HG03064 (cell line): ENCODE results near the gene DYNC2H1.

ENCODE experiments used
- ATAC-seq: cut with Tn5 transposase; IDR thresholded peaks from one replicate; pipeline ENCODE4 v1.9.1; 2021; ENCODE audit warnings: low read depth; ENCODE audit not compliant: unreplicated experiment

Gene DYNC2H1

DNA sequence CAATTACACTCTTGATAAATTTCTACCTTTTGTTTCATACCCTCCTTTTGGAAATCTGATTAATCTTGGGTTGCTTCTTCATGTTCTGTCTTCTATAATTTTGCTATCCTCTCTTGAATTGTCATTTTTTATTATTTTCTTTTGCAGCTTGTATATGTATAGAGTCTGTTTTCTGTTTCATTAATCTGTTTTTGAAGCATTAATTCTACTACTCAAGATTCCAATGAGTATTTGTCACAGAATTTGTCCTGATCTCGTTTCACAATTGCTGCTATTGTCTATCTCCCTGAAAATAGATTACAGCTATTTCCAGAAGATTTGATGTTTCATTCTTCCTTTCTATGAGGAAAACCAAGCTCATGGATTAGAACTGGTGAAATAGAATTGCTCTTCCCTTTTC, 406.1 kb downstream of the DYNC2H1 start:
- no peak for ATAC-seq

GRCh38 chr11:103520792-103521191, 411.6 kb downstream of the DYNC2H1 start:
- no peak for ATAC-seq

- no peak for ATAC-seq
Measured at GRCh38 chr11:103525069-103525468, 415.8 kb downstream of the DYNC2H1 start.

DNA sequence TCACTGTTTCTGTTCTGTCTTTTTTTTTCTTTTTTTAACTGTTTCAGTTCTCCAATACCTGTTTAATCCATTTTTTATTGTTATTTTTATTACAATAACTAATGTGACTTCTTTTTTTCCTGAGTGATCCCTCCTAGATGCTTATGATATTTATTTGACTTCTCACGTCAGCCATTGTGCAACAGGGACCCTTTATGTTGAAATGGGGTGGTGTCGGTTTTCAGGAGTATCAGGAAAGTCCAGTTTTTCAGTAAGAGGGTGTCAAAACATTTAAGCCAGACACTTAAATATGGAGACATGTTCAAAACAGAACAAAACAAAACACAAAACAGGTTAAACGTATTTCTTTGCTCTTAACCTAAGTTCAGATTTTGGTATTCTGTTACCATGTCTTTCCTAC, 418.8 kb downstream of the DYNC2H1 start:
- no peak for ATAC-seq

- ATAC-seq = no peak
Measured at GRCh38 chr11:103528596-103528995, 419.4 kb downstream of the DYNC2H1 start.

- no peak for ATAC-seq
Measured at GRCh38 chr11:103529181-103529684, 420.0 kb downstream of the DYNC2H1 start.
